Mesothelial cell of epicardium (in vitro differentiated cells): ENCODE data around the gene NOLC1. TPM values are rescaled to one million over a fixed set of nuclear protein-coding genes. Genes with fewer than 3 reads are reported as not detected.
A peak's percentile ranks its signal among the peaks of the same experiment; 100 is the strongest.

ENCODE experiments used
- DNase-seq, 2 experiments: peaks; one replicate each; pipeline ENCODE4 v3.0.0; 2021; ENCODE audit warnings: low spot score in 2 of 2; ENCODE audit not compliant: unreplicated experiment in 2 of 2
- H3K27ac Mint-ChIP-seq: 2 replicates; pipeline ENCODE4 v1.8.0; 2021; ENCODE audit warnings: mixed read lengths
- H3K27me3 Mint-ChIP-seq: 2 replicates; pipeline ENCODE4 v1.8.0; 2021; ENCODE audit warnings: low read depth, mixed read lengths
- H3K36me3 Mint-ChIP-seq: 2 replicates; pipeline ENCODE4 v1.8.0; 2021; ENCODE audit warnings: mixed read lengths
- H3K4me1 Mint-ChIP-seq: 2 replicates; pipeline ENCODE4 v1.8.0; 2021; ENCODE audit warnings: mixed read lengths
- H3K4me3 Mint-ChIP-seq: 2 replicates; pipeline ENCODE4 v1.8.0; 2021; ENCODE audit warnings: mild to moderate bottlenecking, moderate library complexity, mixed read lengths
- H3K9me3 Mint-ChIP-seq: 2 replicates; pipeline ENCODE4 v1.8.0; 2021; ENCODE audit warnings: mixed read lengths
- CTCF ChIP-seq: fragments of 200-600 bp; sonication (generic); IDR thresholded peaks from one replicate; pipeline ENCODE4 v1.5.0; 2021; ENCODE audit warnings: antibody characterized with exemption; ENCODE audit not compliant: unreplicated experiment
- total RNA-seq: library from RNA; stranded (reverse); gene quantifications from 3 replicates; pipeline ENCODE4 v1.2.1, GENCODE V29; 2021

Gene NOLC1
- 65.5 to 75.2 TPM (median 69.9 TPM) in 3 replicates for total RNA-seq

- peak within 1 kb of the TSS; percentile 99 for H3K27ac Mint-ChIP-seq
- DNase-seq = peak; percentile 96 to 99
- H3K4me3 Mint-ChIP-seq = peak within 1 kb of the TSS; percentile 98
- H3K27me3 Mint-ChIP-seq = no peaks in the 10 kb centered on the region
- H3K9me3 Mint-ChIP-seq = no peaks in the 10 kb centered on the region
- no peak for TF ChIP-seq CTCF
- peaks cover 35% of the 10 kb centered on the region for H3K36me3 Mint-ChIP-seq
- peaks cover 19% of the 10 kb centered on the region for H3K4me1 Mint-ChIP-seq
These were observed at the start of gene NOLC1 for GRCh38 chr10:102151774-102152544. Gene NOLC1, plus strand, starts transcription at chr10:102152389. Its CDS starts 22 bp downstream, at chr10:102152411.

- Mint-ChIP-seq H3K27ac (no peak overlapping the region), H3K9me3 (no peaks in the 10 kb centered on the region), H3K4me3 (no peak overlapping the region), H3K36me3 (peaks cover 13% of the 10 kb centered on the region), H3K4me1 (no peaks in the 10 kb centered on the region), H3K27me3 (no peaks in the 10 kb centered on the region)
- DNase-seq = no peak
- no peak for TF ChIP-seq CTCF
These were observed 49.8 kb upstream of the NOLC1 start for GRCh38 chr10:102102421-102102820.

- H3K9me3 Mint-ChIP-seq = no peaks in the 10 kb centered on the region
- no peak for DNase-seq
- H3K27ac Mint-ChIP-seq = no peak overlapping the region
- H3K4me1 Mint-ChIP-seq = no peaks in the 10 kb centered on the region
- H3K27me3 Mint-ChIP-seq = no peaks in the 10 kb centered on the region
- H3K4me3 Mint-ChIP-seq = no peak overlapping the region
- no peak for TF ChIP-seq CTCF
- H3K36me3 Mint-ChIP-seq = peaks cover 28% of the 10 kb centered on the region
These were observed 45.2 kb upstream of the NOLC1 start for GRCh38 chr10:102106998-102107397.

GRCh38 chr10:102109166-102110116 lies 42.7 kb upstream of the NOLC1 start:
- no peak overlapping the region for H3K4me3 Mint-ChIP-seq
- no peak for TF ChIP-seq CTCF
- no peak overlapping the region for H3K27ac Mint-ChIP-seq
- no peaks in the 10 kb centered on the region for H3K9me3 Mint-ChIP-seq
- peaks cover 26% of the 10 kb centered on the region for H3K36me3 Mint-ChIP-seq
- peaks cover 15% of the 10 kb centered on the region for H3K4me1 Mint-ChIP-seq
- DNase-seq = no peak
- H3K27me3 Mint-ChIP-seq = no peaks in the 10 kb centered on the region

- no peak for TF ChIP-seq CTCF
- no peak overlapping the region for H3K27ac Mint-ChIP-seq
- DNase-seq = no peak
- H3K36me3 Mint-ChIP-seq = peaks cover 24% of the 10 kb centered on the region
- H3K4me1 Mint-ChIP-seq = peaks cover 29% of the 10 kb centered on the region
- H3K9me3 Mint-ChIP-seq = no peaks in the 10 kb centered on the region
- no peaks in the 10 kb centered on the region for H3K27me3 Mint-ChIP-seq
- H3K4me3 Mint-ChIP-seq = no peak overlapping the region
These were observed 40.9 kb upstream of the NOLC1 start for GRCh38 chr10:102111276-102111675.
